SK-N-SH treated with all-trans-retinoic acid at 6 μM for 48 hours (cell line): ENCODE measurements around the gene LRRC38.

ENCODE experiments used
- ATAC-seq: fragments of 200-7000 bp; cut with Tn5 transposase; 3 replicates; pipeline ENCODE4 v1.9.1; 2020; ENCODE audit warnings: mild to moderate bottlenecking, moderate library complexity
- BACH2 ChIP-seq: fragments of 250-450 bp; sonication (Bioruptor Pico); IDR thresholded peaks from 2 replicates; pipeline ENCODE4 v1.9.0; 2021; ENCODE audit warnings: mild to moderate bottlenecking, borderline replicate concordance
- CSDC2 ChIP-seq: fragments of 250-450 bp; sonication (Bioruptor Pico); IDR thresholded peaks from 2 replicates; pipeline ENCODE4 v1.5.0; 2020; ENCODE audit warnings: mild to moderate bottlenecking, moderate library complexity
- ESRRG ChIP-seq: fragments of 250-450 bp; sonication (Bioruptor Pico); IDR thresholded peaks from 2 replicates; pipeline ENCODE4 v1.6.1; 2021; ENCODE audit warnings: mild to moderate bottlenecking
- GLIS3 ChIP-seq: fragments of 250-450 bp; sonication (Bioruptor Pico); IDR thresholded peaks from 2 replicates; pipeline ENCODE4 v1.5.0; 2020; ENCODE audit warnings: mild to moderate bottlenecking, moderate library complexity
- ISL1 ChIP-seq: fragments of 250-450 bp; sonication (Bioruptor Pico); IDR thresholded peaks from 2 replicates; pipeline ENCODE4 v2.1.2; 2022; ENCODE audit warnings: mild to moderate bottlenecking, moderate library complexity
- OSR1 ChIP-seq: fragments of 250-450 bp; sonication (Bioruptor Pico); IDR thresholded peaks from 2 replicates; pipeline ENCODE4 v1.8.0; 2022; ENCODE audit warnings: moderate library complexity, mild to moderate bottlenecking, inconsistent platforms
- PPARA ChIP-seq: fragments of 250-450 bp; sonication (Bioruptor Pico); IDR thresholded peaks from 2 replicates; pipeline ENCODE4 v1.5.0; 2020; ENCODE audit warnings: mild to moderate bottlenecking, borderline replicate concordance
- RARB ChIP-seq: fragments of 250-450 bp; sonication (Bioruptor Pico); IDR thresholded peaks from 2 replicates; pipeline ENCODE4 v1.8.0; 2021; ENCODE audit warnings: mild to moderate bottlenecking, moderate library complexity
- SNAI2 ChIP-seq: fragments of 250-450 bp; sonication (Bioruptor Pico); IDR thresholded peaks from 2 replicates; pipeline ENCODE4 v1.5.0; 2020; ENCODE audit warnings: mild to moderate bottlenecking, moderate library complexity
- TOX ChIP-seq: fragments of 250-450 bp; sonication (Bioruptor Pico); IDR thresholded peaks from 2 replicates; pipeline ENCODE4 v1.8.0; 2021; ENCODE audit warnings: mild to moderate bottlenecking, moderate library complexity, borderline replicate concordance
- ZFP30 ChIP-seq: fragments of 450-650 bp; formaldehyde crosslinking; IDR thresholded peaks from 2 replicates; pipeline ENCODE4 v1.5.0; 2022; ENCODE audit warnings: mild to moderate bottlenecking, moderate library complexity
- ZNF565 ChIP-seq: fragments of 450-650 bp; formaldehyde crosslinking; conservative IDR thresholded peaks from 2 replicates; pipeline ENCODE4 v1.5.0; 2020; ENCODE audit warnings: low read depth, mild to moderate bottlenecking, moderate library complexity
- ZNF70 ChIP-seq: fragments of 450-650 bp; formaldehyde crosslinking; IDR thresholded peaks from 2 replicates; pipeline ENCODE4 v1.5.0; 2020; ENCODE audit warnings: mild to moderate bottlenecking, moderate library complexity
- ZNF8 ChIP-seq: fragments of 450-650 bp; formaldehyde crosslinking; IDR thresholded peaks from 2 replicates; pipeline ENCODE4 v1.5.0; 2020; ENCODE audit warnings: mild to moderate bottlenecking, moderate library complexity
- TF ChIP-seq, protein P1 (sequence below): fragments of 250-450 bp; sonication (Bioruptor Pico); IDR thresholded peaks from 2 replicates; pipeline ENCODE4 v1.5.1; 2020; ENCODE audit warnings: low read depth, mild to moderate bottlenecking, moderate library complexity
- TF ChIP-seq, protein P2 (sequence below): fragments of 250-450 bp; sonication (Bioruptor Pico); IDR thresholded peaks from 2 replicates; pipeline ENCODE4 v1.5.1; 2021; ENCODE audit warnings: mild to moderate bottlenecking, moderate library complexity
- TF ChIP-seq, protein P3 (sequence below): fragments of 250-450 bp; sonication (Bioruptor Pico); IDR thresholded peaks from 2 replicates; pipeline ENCODE4 v1.5.0; 2020; ENCODE audit warnings: mild to moderate bottlenecking, moderate library complexity
- TF ChIP-seq, protein P4 (sequence below): fragments of 250-450 bp; sonication (Bioruptor Pico); IDR thresholded peaks from 2 replicates; pipeline ENCODE4 v1.8.0; 2021; ENCODE audit warnings: low read depth, mild to moderate bottlenecking, moderate library complexity, borderline replicate concordance
- TF ChIP-seq, protein P5 (sequence below): fragments of 250-450 bp; sonication (Bioruptor Pico); IDR thresholded peaks from 2 replicates; pipeline ENCODE4 v1.8.0; 2020; ENCODE audit warnings: mild to moderate bottlenecking, moderate library complexity, borderline replicate concordance

The LRRC38 gene

DNA sequence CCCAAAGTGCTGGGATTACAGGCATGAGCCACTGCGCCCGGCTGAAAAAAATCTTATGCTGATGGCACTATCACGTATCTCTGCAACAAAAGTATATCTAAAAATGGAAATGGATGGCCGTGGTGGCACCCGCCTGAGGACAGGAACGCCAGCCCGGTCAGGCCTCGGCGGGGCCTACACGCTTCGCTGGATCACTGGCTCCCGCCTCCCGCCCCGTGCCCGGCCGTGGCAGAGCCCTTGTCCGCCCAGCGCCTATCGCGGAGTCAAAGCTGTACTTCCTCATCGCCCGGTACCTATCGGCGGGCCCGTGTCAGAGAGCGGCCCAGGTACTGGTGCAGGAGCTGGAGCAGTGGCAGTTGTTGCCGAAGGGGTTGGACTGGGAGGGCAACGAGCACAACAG is 41.0 kb upstream of the LRRC38 start:
- no peak for TF ChIP-seq ZNF70
- TF ChIP-seq PPARA (CRISPR knock-in tag), result no peak
- no peak for TF ChIP-seq ZNF8
- TF ChIP-seq, protein P1, sequence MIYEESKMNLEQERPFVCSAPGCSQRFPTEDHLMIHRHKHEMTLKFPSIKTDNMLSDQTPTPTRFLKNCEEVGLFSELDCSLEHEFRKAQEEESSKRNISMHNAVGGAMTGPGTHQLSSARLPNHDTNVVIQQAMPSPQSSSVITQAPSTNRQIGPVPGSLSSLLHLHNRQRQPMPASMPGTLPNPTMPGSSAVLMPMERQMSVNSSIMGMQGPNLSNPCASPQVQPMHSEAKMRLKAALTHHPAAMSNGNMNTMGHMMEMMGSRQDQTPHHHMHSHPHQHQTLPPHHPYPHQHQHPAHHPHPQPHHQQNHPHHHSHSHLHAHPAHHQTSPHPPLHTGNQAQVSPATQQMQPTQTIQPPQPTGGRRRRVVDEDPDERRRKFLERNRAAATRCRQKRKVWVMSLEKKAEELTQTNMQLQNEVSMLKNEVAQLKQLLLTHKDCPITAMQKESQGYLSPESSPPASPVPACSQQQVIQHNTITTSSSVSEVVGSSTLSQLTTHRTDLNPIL (CRISPR knock-in tag), result no peak
- TF ChIP-seq BACH2, result no peak
- TF ChIP-seq, protein P2, sequence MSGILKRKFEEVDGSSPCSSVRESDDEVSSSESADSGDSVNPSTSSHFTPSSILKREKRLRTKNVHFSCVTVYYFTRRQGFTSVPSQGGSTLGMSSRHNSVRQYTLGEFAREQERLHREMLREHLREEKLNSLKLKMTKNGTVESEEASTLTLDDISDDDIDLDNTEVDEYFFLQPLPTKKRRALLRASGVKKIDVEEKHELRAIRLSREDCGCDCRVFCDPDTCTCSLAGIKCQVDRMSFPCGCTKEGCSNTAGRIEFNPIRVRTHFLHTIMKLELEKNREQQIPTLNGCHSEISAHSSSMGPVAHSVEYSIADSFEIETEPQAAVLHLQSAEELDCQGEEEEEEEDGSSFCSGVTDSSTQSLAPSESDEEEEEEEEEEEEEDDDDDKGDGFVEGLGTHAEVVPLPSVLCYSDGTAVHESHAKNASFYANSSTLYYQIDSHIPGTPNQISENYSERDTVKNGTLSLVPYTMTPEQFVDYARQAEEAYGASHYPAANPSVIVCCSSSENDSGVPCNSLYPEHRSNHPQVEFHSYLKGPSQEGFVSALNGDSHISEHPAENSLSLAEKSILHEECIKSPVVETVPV (CRISPR knock-in tag), result no peak
- no peak for TF ChIP-seq ESRRG (CRISPR knock-in tag)
- TF ChIP-seq, protein P3, sequence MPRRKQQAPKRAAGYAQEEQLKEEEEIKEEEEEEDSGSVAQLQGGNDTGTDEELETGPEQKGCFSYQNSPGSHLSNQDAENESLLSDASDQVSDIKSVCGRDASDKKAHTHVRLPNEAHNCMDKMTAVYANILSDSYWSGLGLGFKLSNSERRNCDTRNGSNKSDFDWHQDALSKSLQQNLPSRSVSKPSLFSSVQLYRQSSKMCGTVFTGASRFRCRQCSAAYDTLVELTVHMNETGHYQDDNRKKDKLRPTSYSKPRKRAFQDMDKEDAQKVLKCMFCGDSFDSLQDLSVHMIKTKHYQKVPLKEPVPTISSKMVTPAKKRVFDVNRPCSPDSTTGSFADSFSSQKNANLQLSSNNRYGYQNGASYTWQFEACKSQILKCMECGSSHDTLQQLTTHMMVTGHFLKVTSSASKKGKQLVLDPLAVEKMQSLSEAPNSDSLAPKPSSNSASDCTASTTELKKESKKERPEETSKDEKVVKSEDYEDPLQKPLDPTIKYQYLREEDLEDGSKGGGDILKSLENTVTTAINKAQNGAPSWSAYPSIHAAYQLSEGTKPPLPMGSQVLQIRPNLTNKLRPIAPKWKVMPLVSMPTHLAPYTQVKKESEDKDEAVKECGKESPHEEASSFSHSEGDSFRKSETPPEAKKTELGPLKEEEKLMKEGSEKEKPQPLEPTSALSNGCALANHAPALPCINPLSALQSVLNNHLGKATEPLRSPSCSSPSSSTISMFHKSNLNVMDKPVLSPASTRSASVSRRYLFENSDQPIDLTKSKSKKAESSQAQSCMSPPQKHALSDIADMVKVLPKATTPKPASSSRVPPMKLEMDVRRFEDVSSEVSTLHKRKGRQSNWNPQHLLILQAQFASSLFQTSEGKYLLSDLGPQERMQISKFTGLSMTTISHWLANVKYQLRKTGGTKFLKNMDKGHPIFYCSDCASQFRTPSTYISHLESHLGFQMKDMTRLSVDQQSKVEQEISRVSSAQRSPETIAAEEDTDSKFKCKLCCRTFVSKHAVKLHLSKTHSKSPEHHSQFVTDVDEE, result no peak
- no peak for TF ChIP-seq ZNF565 (CRISPR knock-in tag)
- TF ChIP-seq, protein P4, sequence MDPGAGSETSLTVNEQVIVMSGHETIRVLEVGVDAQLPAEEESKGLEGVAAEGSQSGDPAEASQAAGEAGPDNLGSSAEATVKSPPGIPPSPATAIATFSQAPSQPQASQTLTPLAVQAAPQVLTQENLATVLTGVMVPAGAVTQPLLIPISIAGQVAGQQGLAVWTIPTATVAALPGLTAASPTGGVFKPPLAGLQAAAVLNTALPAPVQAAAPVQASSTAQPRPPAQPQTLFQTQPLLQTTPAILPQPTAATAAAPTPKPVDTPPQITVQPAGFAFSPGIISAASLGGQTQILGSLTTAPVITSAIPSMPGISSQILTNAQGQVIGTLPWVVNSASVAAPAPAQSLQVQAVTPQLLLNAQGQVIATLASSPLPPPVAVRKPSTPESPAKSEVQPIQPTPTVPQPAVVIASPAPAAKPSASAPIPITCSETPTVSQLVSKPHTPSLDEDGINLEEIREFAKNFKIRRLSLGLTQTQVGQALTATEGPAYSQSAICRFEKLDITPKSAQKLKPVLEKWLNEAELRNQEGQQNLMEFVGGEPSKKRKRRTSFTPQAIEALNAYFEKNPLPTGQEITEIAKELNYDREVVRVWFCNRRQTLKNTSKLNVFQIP (CRISPR knock-in tag), result no peak
- TF ChIP-seq, protein P5, sequence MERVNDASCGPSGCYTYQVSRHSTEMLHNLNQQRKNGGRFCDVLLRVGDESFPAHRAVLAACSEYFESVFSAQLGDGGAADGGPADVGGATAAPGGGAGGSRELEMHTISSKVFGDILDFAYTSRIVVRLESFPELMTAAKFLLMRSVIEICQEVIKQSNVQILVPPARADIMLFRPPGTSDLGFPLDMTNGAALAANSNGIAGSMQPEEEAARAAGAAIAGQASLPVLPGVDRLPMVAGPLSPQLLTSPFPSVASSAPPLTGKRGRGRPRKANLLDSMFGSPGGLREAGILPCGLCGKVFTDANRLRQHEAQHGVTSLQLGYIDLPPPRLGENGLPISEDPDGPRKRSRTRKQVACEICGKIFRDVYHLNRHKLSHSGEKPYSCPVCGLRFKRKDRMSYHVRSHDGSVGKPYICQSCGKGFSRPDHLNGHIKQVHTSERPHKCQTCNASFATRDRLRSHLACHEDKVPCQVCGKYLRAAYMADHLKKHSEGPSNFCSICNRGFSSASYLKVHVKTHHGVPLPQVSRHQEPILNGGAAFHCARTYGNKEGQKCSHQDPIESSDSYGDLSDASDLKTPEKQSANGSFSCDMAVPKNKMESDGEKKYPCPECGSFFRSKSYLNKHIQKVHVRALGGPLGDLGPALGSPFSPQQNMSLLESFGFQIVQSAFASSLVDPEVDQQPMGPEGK (CRISPR knock-in tag), result no peak
- no peak for TF ChIP-seq GLIS3
- no peak for TF ChIP-seq CSDC2
- TF ChIP-seq OSR1 (CRISPR knock-in tag), result no peak
- no peak for TF ChIP-seq ISL1 (CRISPR knock-in tag)
- TF ChIP-seq, all 23 proteins: peak for 0
- ATAC-seq, result no peak

DNA sequence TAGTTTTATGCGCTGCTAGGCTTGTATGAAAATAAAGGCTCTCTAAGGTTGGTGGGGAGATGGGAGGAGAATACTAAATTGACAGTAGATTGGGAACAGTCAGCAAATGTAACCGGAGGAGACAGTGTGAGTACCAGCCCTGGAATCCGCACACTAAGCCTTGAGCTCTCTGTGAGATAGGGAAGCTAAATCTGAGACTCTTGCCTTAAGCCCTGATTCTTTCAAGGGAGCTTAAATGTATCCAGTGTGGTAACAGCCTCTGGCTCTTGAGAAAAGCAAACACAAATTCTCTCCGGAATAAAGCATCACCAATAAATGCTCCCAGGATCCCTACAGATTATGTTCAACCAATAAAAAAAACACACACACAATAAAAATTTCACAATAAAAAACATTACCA is 36.9 kb upstream of the LRRC38 start:
- TF ChIP-seq, protein P4 (CRISPR knock-in tag), result no peak
- no peak for TF ChIP-seq ISL1 (CRISPR knock-in tag)
- TF ChIP-seq OSR1 (CRISPR knock-in tag), result no peak
- no peak for TF ChIP-seq ZFP30 (CRISPR knock-in tag)
- TF ChIP-seq, protein P2 (CRISPR knock-in tag), result no peak
- TF ChIP-seq CSDC2, result no peak
- no peak for TF ChIP-seq BACH2
- TF ChIP-seq, all 23 proteins: peak for 0
- no peak for ATAC-seq

DNA sequence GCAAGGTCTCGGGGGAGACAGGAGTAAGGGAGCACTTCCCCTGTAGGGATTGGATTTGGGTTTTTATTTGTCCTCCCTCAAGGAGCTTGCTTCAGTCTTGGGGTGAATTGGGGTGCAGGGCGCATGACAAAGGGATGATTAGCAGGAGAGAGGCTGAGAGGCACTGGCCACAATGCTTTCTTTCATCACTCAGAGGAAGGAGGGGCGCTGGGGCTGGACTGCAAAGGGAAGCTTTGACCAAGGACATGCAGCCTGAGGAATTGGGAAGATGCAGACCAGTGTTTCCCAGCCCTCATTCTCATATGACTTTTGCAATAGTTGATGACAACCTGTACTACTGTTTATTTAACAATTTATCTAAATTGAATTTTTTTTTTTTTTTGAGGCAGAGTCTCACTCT is 35.7 kb upstream of the LRRC38 start:
- no peak for ATAC-seq
- TF ChIP-seq ESRRG (CRISPR knock-in tag), result no peak
- TF ChIP-seq, protein P3, result no peak
- no peak for TF ChIP-seq SNAI2 (CRISPR knock-in tag)
- TF ChIP-seq CSDC2, result no peak
- TF ChIP-seq, protein P2 (CRISPR knock-in tag), result no peak
- TF ChIP-seq TOX (CRISPR knock-in tag), result no peak
- no peak for TF ChIP-seq RARB (CRISPR knock-in tag)
- TF ChIP-seq GLIS3, result no peak
